Measurements from ENCODE around the gene CRHR2.

Gene CRHR2

GRCh38 chr7:30730097-30730496 is 47.8 kb upstream of the CRHR2 start:
- TF ChIP-seq EZH2phosphoT487 (IDR thresholded peaks at IDR 0.05; ENCODE audit: low read length), result no peak
- TF ChIP-seq CTCF (IDR thresholded peaks at IDR 0.05; ENCODE audit: low read length), result no peak
- no peak for TF ChIP-seq EZH2 (optimal IDR thresholded peaks at IDR 0.05; ENCODE audit: low read depth, low read length)
- Histone ChIP-seq H4K20me1 (ENCODE audit: insufficient read depth, low read length) (no peaks in the 10 kb centered on the region), H3K9me3 (replicated peaks; ENCODE audit: insufficient read depth, low read length) (no peaks in the 10 kb centered on the region), H2AFZ (ENCODE audit: low read length) (no peak overlapping the region), H3K79me2 (ENCODE audit: low read length) (no peaks in the 10 kb centered on the region), H3K9ac (ENCODE audit: low read length) (no peak overlapping the region), H3F3A (ENCODE audit: insufficient read depth, low read length) (no peaks in the 10 kb centered on the region), H3K27me3 (replicated peaks; ENCODE audit: insufficient read depth, low read length) (no peaks in the 10 kb centered on the region), H3K9me2 (replicated peaks; ENCODE audit: insufficient read depth, low read length) (no peaks in the 10 kb centered on the region), H3K27ac (ENCODE audit: low read length) (no peak overlapping the region), H3K36me3 (replicated peaks; ENCODE audit: insufficient read depth, low read length) (no peaks in the 10 kb centered on the region), H3K4me1 (ENCODE audit: low read length) (no peaks in the 10 kb centered on the region), H3K4me3 (ENCODE audit: low read length) (no peak overlapping the region), H3K4me2 (ENCODE audit: low read depth, low read length) (no peak overlapping the region)
- no peak for DNase-seq

GRCh38 chr7:30729642-30730041 is 47.4 kb upstream of the CRHR2 start:
- Histone ChIP-seq H3K4me3 (ENCODE audit: low read length) (no peak overlapping the region), H3K4me2 (ENCODE audit: low read depth, low read length) (no peak overlapping the region), H3K9ac (ENCODE audit: low read length) (no peak overlapping the region), H3F3A (ENCODE audit: insufficient read depth, low read length) (no peaks in the 10 kb centered on the region), H3K9me3 (replicated peaks; ENCODE audit: insufficient read depth, low read length) (no peaks in the 10 kb centered on the region), H4K20me1 (ENCODE audit: insufficient read depth, low read length) (no peaks in the 10 kb centered on the region), H2AFZ (ENCODE audit: low read length) (no peak overlapping the region), H3K79me2 (ENCODE audit: low read length) (no peaks in the 10 kb centered on the region), H3K27me3 (replicated peaks; ENCODE audit: insufficient read depth, low read length) (no peaks in the 10 kb centered on the region), H3K9me2 (replicated peaks; ENCODE audit: insufficient read depth, low read length) (no peaks in the 10 kb centered on the region), H3K36me3 (replicated peaks; ENCODE audit: insufficient read depth, low read length) (no peaks in the 10 kb centered on the region), H3K4me1 (ENCODE audit: low read length) (no peaks in the 10 kb centered on the region), H3K27ac (ENCODE audit: low read length) (no peak overlapping the region)
- DNase-seq, result no peak
- TF ChIP-seq EZH2phosphoT487 (IDR thresholded peaks at IDR 0.05; ENCODE audit: low read length) (no peak), CTCF (IDR thresholded peaks at IDR 0.05; ENCODE audit: low read length) (no peak), EZH2 (optimal IDR thresholded peaks at IDR 0.05; ENCODE audit: low read depth, low read length) (no peak)

- Histone ChIP-seq H3K4me2 (ENCODE audit: low read depth, low read length) (no peak overlapping the region), H3K9ac (ENCODE audit: low read length) (no peak overlapping the region), H3K36me3 (replicated peaks; ENCODE audit: insufficient read depth, low read length) (no peaks in the 10 kb centered on the region), H2AFZ (ENCODE audit: low read length) (no peak overlapping the region), H3K27ac (ENCODE audit: low read length) (no peak overlapping the region), H3K9me3 (replicated peaks; ENCODE audit: insufficient read depth, low read length) (no peaks in the 10 kb centered on the region), H3K4me1 (ENCODE audit: low read length) (no peaks in the 10 kb centered on the region), H3K79me2 (ENCODE audit: low read length) (no peaks in the 10 kb centered on the region), H4K20me1 (ENCODE audit: insufficient read depth, low read length) (no peaks in the 10 kb centered on the region), H3F3A (ENCODE audit: insufficient read depth, low read length) (no peaks in the 10 kb centered on the region), H3K4me3 (ENCODE audit: low read length) (no peak overlapping the region), H3K9me2 (replicated peaks; ENCODE audit: insufficient read depth, low read length) (no peaks in the 10 kb centered on the region), H3K27me3 (replicated peaks; ENCODE audit: insufficient read depth, low read length) (no peaks in the 10 kb centered on the region)
- no peak for DNase-seq
- TF ChIP-seq EZH2 (optimal IDR thresholded peaks at IDR 0.05; ENCODE audit: low read depth, low read length) (no peak), EZH2phosphoT487 (IDR thresholded peaks at IDR 0.05; ENCODE audit: low read length) (no peak), CTCF (IDR thresholded peaks at IDR 0.05; ENCODE audit: low read length) (no peak)
These were observed 46.4 kb upstream of the CRHR2 start for GRCh38 chr7:30728591-30729100.
